GM12892 (cell line): ENCODE results near the gene PROCR.
"Not testable (repeated sequence)": the region's sequence is repeated elsewhere in the genome, so short reads cannot be mapped to it uniquely, and the experiment has no call there.

Experiments
- DNase-seq: peaks from one replicate; pipeline ENCODE4 v3.0.0; 2011; ENCODE audit not compliant: insufficient read length
- FAIRE-seq: peaks from 2 replicates; lab custom pipeline; 2011; peaks lifted over from hg19 to GRCh38; lab: Jason Lieb, UNC
- POLR2A ChIP-seq: IDR thresholded peaks from 2 replicates; pipeline ENCODE4 v1.6.1; 2011; ENCODE audit warnings: low read depth, low read length, control low read depth
- POLR2AphosphoS5 ChIP-seq: IDR thresholded peaks from 2 replicates; pipeline ENCODE4 v1.6.1; 2011; ENCODE audit warnings: low read depth, low read length, control low read depth
- TAF1 ChIP-seq: IDR thresholded peaks from 2 replicates; pipeline ENCODE4 v1.6.1; 2011; ENCODE audit warnings: low read depth, mild to moderate bottlenecking, control low read depth, low read length, borderline replicate concordance

Gene PROCR

DNA sequence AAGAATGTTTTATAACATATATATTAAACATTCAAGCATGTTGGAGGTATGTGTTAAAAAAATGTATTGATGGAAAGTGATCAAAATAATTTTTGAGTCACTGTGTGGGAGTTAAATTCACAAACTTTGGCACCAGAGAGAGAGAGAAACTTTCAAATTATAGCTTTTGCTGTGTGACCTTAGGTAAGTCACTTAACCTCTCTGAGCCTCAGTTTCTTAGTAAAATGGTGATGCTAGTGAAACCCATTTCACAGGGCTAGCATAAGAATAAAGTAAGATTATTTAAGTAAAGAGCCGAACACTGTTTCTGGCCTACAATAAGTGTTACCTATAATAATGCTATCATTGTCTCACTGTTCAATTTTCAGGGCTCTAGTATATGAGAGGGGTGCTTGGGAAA lies 4.1 kb upstream of the PROCR start:
- TF ChIP-seq POLR2A (no peak), TAF1 (no peak), POLR2AphosphoS5 (no peak)
- no peak for FAIRE-seq
- DNase-seq, result no peak

DNA sequence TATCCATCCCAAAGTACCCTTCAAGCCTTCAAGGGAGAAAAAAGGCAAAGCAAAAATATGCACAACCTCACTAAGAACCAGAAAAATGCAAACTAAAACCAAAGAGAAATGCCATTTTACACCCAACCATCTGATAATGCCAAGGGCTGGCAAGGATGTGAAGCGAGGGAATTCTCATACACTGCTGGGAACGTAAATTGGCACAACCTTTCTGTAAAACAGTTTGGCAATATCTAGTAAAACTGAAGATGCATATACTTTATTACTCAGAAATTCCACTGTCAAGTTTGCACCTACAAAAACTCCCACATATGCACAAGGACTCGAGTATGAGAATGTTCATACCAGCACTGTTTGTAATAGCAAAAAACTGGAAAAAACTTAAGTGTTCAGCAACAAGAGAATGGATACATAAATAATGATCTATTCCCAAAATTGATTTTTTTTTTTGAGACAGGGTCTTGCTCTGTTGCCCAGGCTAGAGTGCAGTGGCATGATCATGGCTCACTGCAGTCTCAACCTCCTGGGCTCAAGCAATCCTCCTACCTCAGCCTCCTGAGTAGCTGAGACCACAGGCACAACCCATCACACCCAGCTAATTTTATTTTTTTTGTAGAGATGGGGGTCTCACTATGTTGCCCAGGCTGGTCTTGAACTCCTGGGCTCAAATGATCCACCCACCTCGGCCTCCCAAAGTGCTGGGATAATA lies 3.0 kb upstream of the PROCR start:
- not testable (repeated sequence) for FAIRE-seq, DNase-seq

DNA sequence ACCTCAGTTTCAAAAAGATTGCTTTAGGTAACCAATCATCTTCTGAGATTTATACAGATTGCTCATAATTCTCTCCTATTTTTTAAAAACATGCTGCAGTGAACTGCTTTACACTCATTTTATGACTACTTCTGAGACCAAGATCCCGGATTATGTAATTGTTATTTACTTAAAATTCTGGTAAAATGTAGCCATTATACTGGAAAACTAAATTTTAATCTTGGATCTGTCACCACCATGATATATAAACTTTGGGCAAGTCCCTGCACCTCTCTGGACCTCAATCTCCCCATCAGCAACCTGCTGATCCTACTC lies 477 bp upstream of the PROCR start:
- DNase-seq (no peak), FAIRE-seq (no peak)
- TF ChIP-seq POLR2A (no peak), POLR2AphosphoS5 (no peak), TAF1 (no peak)

DNA sequence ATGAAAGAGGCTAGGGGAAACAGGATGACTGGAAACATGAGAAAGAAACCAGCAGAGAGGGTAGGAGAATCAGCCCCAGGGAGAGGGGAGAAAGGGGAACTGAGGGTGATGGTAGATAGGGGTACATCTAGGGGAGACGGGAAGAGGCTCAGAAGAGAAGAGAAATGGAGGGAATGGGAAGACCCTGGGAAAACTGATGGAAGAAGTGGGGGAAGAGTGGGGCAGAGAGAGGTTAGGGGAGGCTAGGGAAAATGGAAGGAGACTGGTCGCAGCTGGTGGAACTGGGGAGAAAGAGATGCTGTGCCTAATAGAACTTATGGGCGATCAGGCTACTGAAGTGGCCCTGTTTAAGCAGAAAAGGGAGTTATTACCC lies 548 bp downstream of the PROCR start:
- FAIRE-seq, result no peak
- DNase-seq, result no peak
- TF ChIP-seq POLR2A (no peak), POLR2AphosphoS5 (no peak), TAF1 (no peak)

DNA sequence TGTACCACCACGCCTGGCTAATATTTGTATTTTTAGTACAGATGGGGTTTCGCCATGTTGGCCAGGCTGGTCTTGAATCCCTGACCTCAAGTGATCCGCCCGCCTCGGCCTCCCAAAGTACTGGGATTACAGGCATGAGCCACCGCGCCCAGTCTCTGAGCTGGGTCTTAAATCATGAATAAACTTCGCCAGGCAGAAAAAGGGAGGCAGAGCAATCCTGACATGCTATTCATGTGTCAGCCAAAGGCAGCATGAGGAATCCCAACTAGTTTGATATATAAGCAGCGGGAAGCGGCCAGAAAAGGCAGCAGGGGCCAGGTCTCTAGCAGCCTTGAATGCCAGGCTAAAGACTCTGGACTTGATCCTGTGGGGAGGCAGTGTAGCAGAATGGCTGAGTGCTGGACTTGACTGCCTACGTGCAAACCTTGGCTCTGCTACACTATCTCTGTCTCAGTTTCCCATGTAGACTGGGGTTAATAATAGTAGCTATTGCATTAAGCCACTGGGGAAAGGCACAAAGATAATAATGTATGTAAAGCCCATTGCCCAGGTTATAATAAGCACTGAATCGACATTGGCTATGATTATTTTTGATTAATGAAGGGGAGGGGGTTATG lies 1.8 kb downstream of the PROCR start:
- DNase-seq (no peak), FAIRE-seq (no peak)
- TF ChIP-seq POLR2AphosphoS5, result no peak
- no peak for TF ChIP-seq POLR2A

DNA sequence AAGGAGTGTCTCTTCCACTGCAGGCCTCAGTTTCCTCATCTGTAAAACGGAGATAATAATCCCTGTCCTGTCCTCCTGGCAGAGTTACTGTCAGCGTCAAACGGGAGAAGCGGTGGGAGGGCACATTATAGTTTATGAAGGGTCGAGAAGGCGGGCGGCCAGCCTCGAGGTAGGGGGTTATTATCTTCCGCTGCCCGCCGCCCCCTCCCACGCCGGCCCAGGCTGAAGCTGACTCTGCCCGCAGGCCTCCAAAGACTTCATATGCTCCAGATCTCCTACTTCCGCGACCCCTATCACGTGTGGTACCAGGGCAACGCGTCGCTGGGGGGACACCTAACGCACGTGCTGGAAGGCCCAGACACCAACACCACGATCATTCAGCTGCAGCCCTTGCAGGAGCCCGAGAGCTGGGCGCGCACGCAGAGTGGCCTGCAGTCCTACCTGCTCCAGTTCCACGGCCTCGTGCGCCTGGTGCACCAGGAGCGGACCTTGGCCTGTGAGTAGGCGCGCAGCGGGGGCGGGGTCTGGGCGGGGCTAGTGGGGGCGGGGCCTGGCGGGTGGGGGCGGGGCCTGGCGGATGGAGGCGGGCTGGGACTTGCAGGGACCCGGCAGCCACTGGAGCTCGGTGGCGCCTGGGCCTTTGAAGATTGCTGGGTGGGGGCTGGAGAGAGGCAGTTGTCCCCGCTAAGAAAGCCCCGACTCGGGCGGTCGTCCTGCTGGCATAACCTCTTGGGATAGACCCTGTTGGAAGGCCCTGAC lies 2.8 kb downstream of the PROCR start:
- TF ChIP-seq POLR2A, result no peak
- no peak for TF ChIP-seq POLR2AphosphoS5
- FAIRE-seq, result no peak
- DNase-seq, result no peak

DNA sequence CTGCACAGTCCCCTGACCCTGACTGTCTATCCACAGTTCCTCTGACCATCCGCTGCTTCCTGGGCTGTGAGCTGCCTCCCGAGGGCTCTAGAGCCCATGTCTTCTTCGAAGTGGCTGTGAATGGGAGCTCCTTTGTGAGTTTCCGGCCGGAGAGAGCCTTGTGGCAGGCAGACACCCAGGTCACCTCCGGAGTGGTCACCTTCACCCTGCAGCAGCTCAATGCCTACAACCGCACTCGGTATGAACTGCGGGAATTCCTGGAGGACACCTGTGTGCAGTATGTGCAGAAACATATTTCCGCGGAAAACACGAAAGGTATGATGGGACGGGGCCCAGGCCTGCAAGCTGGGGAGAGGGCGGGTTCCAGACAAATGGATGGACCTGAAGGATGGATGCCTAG lies 4.3 kb downstream of the PROCR start:
- no peak for DNase-seq
- TF ChIP-seq POLR2A (no peak), POLR2AphosphoS5 (no peak), TAF1 (no peak)
- FAIRE-seq, result no peak

DNA sequence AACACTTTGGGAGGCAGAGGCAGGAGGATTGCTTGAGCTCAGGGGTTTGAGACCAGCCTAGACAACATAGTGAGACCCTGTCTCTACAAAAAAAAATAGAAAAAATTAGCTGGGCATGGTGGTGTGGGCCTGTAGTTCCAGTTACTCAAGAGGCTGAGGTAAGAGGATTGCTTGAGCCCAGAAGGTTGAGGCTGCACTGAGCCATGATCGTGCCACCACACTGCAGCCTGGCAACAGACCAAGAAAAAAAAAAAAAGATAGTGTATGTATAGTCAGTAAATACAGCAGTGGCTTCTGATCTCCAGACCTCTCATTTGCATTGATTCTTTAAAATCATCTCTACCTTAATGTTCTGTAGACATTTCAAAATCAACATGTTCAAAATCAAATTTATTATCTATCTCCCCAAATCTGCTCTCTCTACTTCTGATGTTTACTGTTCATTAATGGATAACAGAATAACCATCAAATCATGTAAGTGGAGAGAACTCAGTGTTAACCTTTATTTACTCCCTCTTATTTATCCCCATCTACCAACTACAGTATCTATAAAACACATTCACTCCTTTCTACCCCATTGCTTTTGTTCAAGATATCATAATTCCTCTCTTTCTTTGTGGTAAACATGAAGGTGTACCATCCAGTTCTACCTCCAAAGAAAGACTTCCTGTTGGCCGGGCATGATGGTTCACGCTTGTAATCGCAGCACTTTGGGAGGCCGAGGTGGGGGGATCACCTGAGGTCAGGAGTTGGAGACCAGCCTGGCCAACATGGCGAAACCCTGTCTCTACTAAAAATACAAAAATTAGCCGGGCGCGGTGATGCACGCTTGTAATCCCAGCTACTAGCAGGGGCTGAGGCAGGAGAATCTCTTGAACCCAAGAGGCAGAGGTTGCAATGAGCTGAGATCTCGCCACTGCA lies 7.7 kb downstream of the PROCR start:
- TF ChIP-seq POLR2AphosphoS5 (no peak), TAF1 (no peak), POLR2A (no peak)
- FAIRE-seq (no peak), DNase-seq (no peak)

DNA sequence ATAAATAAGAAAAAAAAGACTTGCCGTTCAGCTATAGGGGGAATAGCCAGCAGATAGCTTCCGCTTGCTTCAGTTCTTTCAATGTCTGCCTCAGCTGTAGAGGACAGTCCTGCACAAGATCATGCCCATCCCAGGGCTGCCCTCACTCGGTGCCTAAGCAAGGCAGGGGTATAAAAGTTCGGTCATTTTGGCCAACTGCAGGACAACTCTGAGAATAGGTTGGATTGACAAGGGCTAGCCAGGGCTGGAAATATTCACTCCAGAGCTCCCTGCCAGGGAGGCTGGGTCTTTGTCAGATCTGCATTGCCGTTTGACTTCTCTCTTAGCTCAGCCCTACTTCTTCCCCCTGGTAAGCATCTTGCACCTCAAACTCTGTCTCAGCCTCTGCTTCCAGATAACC lies 8.4 kb downstream of the PROCR start:
- DNase-seq, result no peak
- TF ChIP-seq POLR2AphosphoS5 (no peak), POLR2A (no peak), TAF1 (no peak)
- FAIRE-seq, result no peak

DNA sequence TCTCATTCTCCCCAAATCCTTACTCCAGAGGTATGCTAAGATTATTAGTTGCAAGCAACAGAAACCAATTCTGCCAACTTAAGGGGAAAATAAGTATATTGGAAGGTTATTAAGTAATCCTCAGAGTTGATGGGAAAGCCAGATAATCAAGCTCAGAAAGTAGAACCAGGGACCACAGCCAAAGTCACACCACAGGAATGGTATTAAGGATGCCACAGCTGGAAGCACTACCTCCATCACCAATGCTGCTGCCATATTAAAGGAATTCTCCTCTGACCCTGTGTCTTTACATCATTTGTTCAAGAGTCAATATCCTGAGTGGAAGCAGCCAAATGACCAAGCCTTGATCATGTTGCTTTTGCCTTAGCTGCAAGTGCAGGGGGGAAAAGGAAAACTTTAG lies 9.9 kb downstream of the PROCR start:
- TF ChIP-seq POLR2AphosphoS5 (no peak), TAF1 (no peak), POLR2A (no peak)
- no peak for FAIRE-seq

DNA sequence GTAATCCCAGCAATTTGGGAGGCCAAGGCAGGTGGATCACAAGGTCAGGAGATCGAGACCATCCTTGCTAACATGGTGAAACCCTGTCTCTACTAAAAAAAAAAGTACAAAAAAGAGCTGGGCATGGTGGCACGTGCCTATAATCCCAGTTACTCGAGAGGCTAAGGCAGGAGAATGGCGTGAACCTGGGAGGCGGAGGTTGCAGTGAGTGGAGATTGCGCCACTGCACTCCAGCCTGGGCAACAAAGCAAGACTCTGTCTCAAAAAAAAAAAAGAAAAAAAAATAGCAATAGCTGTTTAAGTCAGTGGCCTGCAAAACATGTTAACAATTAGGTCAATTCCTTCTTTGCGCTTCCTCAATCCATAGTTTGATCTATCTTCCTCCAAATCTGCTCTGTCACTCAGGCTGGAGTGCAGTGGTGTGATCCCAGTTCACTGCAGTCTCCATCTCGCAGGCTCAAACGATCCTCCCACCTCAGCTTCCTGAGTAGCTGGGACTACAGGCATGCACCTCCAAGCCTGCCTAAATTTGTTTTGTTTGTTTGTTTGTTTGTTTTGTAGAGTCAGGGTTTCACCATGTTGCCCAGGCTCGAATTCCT lies 14.9 kb downstream of the PROCR start:
- DNase-seq, FAIRE-seq: not testable (repeated sequence)

More for the DNA sequence above, 9.9 kb downstream of the PROCR start:
- DNase-seq, result no peak
